GM19397 (cell line): ENCODE results near the gene DIP2C.
"Not testable (repeated sequence)": the region's sequence is repeated elsewhere in the genome, so short reads cannot be mapped to it uniquely, and the experiment has no call there.

Source experiments
- ATAC-seq: cut with Tn5 transposase; IDR thresholded peaks from one replicate; pipeline ENCODE4 v1.9.1; 2021; ENCODE audit warnings: mild to moderate bottlenecking, moderate library complexity; ENCODE audit not compliant: unreplicated experiment

The DIP2C gene

GRCh38 chr10:661597-662222, 27.8 kb downstream of the DIP2C start:
- no peak for ATAC-seq

- no peak for ATAC-seq
Observed at GRCh38 chr10:660970-661596, 28.4 kb downstream of the DIP2C start.

GRCh38 chr10:660413-660969, 29.0 kb downstream of the DIP2C start:
- ATAC-seq, result no peak

- no peak for ATAC-seq
Observed at GRCh38 chr10:659688-660141, 29.8 kb downstream of the DIP2C start.

- not testable (repeated sequence) for ATAC-seq
Observed at GRCh38 chr10:657816-658350, 31.6 kb downstream of the DIP2C start.

- ATAC-seq, result no peak
Observed at GRCh38 chr10:656883-657282, 32.6 kb downstream of the DIP2C start.

GRCh38 chr10:655184-655583, 34.3 kb downstream of the DIP2C start:
- ATAC-seq, result no peak

GRCh38 chr10:654647-654996, 34.8 kb downstream of the DIP2C start:
- no peak for ATAC-seq

GRCh38 chr10:653991-654646, 35.3 kb downstream of the DIP2C start:
- no peak for ATAC-seq

GRCh38 chr10:652832-653459, 36.5 kb downstream of the DIP2C start:
- ATAC-seq, result not testable (repeated sequence)

- no peak for ATAC-seq
Observed at GRCh38 chr10:652233-652632, 37.2 kb downstream of the DIP2C start.

- no peak for ATAC-seq
Observed at GRCh38 chr10:651692-652091, 37.8 kb downstream of the DIP2C start.

- ATAC-seq, result no peak
Observed at GRCh38 chr10:650886-651615, 38.4 kb downstream of the DIP2C start.

GRCh38 chr10:650441-650851, 39.0 kb downstream of the DIP2C start:
- no peak for ATAC-seq

- ATAC-seq, result no peak
Observed at GRCh38 chr10:649798-650440, 39.5 kb downstream of the DIP2C start.

- ATAC-seq, result no peak
Observed at GRCh38 chr10:649445-649797, 40.0 kb downstream of the DIP2C start.

- ATAC-seq, result not testable (repeated sequence)
Observed at GRCh38 chr10:647019-647418, 42.4 kb downstream of the DIP2C start.

- no peak for ATAC-seq
Observed at GRCh38 chr10:646118-646524, 43.3 kb downstream of the DIP2C start.

- no peak for ATAC-seq
Observed at GRCh38 chr10:644943-645334, 44.5 kb downstream of the DIP2C start.
